NB4 (cell line): Measurements from ENCODE around the gene PLEKHA5.

Source experiments
- DNase-seq: peaks from one replicate; pipeline ENCODE4 v3.0.0; 2010; ENCODE audit warnings: low read depth
- H3K4me3 ChIP-seq: one replicate; pipeline ENCODE4 v1.5.1; 2011; ENCODE audit warnings: mild to moderate bottlenecking, low read depth, low read length, moderate library complexity
- MYC ChIP-seq: IDR thresholded peaks from 2 replicates; pipeline ENCODE4 v1.6.1; 2011; ENCODE audit warnings: low read depth, low read length
- POLR2A ChIP-seq: IDR thresholded peaks from 2 replicates; pipeline ENCODE4 v1.6.1; 2011; ENCODE audit warnings: mild to moderate bottlenecking; ENCODE audit not compliant: insufficient read length; ENCODE audit errors: extremely low read depth
- TF ChIP-seq, protein P1 (sequence below): IDR thresholded peaks from one replicate; pipeline ENCODE4 v1.5.1; 2012; ENCODE audit warnings: low read depth, low read length
- TF ChIP-seq, protein P2 (sequence below): IDR thresholded peaks from 2 replicates; pipeline ENCODE4 v1.6.1; 2011; ENCODE audit warnings: low read depth, low read length

The PLEKHA5 gene

GRCh38 chr12:19248929-19249602, 119.5 kb downstream of the PLEKHA5 start:
- H3K4me3 ChIP-seq: no peak overlapping the region
- TF ChIP-seq MYC (no peak), POLR2A (no peak)
- TF ChIP-seq, protein P1, sequence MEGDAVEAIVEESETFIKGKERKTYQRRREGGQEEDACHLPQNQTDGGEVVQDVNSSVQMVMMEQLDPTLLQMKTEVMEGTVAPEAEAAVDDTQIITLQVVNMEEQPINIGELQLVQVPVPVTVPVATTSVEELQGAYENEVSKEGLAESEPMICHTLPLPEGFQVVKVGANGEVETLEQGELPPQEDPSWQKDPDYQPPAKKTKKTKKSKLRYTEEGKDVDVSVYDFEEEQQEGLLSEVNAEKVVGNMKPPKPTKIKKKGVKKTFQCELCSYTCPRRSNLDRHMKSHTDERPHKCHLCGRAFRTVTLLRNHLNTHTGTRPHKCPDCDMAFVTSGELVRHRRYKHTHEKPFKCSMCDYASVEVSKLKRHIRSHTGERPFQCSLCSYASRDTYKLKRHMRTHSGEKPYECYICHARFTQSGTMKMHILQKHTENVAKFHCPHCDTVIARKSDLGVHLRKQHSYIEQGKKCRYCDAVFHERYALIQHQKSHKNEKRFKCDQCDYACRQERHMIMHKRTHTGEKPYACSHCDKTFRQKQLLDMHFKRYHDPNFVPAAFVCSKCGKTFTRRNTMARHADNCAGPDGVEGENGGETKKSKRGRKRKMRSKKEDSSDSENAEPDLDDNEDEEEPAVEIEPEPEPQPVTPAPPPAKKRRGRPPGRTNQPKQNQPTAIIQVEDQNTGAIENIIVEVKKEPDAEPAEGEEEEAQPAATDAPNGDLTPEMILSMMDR: no peak
- TF ChIP-seq, protein P2, sequence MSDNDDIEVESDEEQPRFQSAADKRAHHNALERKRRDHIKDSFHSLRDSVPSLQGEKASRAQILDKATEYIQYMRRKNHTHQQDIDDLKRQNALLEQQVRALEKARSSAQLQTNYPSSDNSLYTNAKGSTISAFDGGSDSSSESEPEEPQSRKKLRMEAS: no peak
- no peak for DNase-seq

DNA sequence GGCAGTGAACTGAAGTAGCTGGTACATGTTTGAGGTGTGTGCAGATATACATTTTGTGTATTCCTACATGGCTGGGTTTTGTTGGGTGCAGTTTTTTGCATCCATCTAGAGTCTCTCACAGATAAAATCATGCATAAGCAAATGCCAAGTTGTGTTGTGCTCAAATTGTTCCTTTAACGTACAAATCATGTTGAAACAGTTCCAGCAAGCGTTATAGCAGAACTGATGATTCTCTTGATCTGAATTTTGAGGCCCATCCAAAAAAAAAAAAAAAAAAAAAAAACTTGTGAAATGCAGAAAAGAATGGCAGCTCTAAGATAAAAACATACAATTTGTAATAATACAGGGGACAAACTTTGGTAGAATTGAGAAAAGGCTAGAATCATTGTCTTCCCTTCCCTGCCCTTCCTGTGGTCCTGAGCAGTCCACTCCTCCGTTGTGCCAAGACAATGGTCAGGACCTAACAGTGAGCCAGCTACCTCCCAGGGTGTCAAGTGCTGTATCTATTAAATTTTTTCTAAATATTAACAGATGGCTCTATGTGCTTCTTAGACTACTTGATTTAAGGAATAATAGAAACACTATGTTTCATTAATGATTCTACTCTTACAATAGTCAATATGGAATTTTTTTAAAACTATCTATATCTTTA, 122.1 kb downstream of the PLEKHA5 start:
- no peak for DNase-seq
- TF ChIP-seq, protein P1: no peak
- TF ChIP-seq POLR2A (no peak), MYC (no peak)
- TF ChIP-seq, protein P2: no peak
- no peak overlapping the region for H3K4me3 ChIP-seq

DNA sequence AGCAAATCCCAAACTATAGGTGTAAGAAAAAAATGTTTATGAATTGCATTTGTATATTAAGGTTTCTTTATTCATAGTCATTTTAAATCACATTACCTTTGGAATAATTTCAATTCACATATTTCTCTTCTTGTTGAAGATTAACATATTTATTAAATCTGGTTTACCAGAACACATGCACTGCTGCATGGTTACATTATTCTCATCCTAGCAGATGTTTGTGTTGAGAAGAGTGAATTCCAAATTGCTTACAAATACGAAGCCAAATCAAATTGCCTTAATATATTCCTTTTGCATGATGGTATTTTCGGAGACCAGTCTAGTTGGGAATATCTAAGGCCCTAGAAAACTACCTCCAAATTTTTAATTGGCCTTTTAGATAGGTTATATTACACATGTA, 130.6 kb downstream of the PLEKHA5 start:
- DNase-seq: no peak
- TF ChIP-seq MYC: no peak
- TF ChIP-seq POLR2A: no peak
- TF ChIP-seq, protein P1: no peak
- TF ChIP-seq, protein P2: no peak
- H3K4me3 ChIP-seq: no peak overlapping the region

- DNase-seq: no peak
- TF ChIP-seq, protein P2: no peak
- TF ChIP-seq MYC: no peak
- TF ChIP-seq POLR2A: no peak
- TF ChIP-seq, protein P1: no peak
- H3K4me3 ChIP-seq: no peak overlapping the region
Measured at GRCh38 chr12:19261773-19262172, 132.2 kb downstream of the PLEKHA5 start.

- TF ChIP-seq MYC: no peak
- TF ChIP-seq, protein P1: no peak
- no peak for TF ChIP-seq POLR2A
- TF ChIP-seq, protein P2: no peak
- DNase-seq: no peak
- no peak overlapping the region for H3K4me3 ChIP-seq
Measured at GRCh38 chr12:19263672-19264071, 134.1 kb downstream of the PLEKHA5 start.
